K562 (cell line): Measurements from ENCODE around the gene MPP7. TPM values are rescaled to one million over a fixed set of nuclear protein-coding genes. Genes with fewer than 3 reads are reported as not detected.

ENCODE experiments used
- ATAC-seq: fragments of 200-7000 bp; cut with Tn5 transposase; 3 replicates; pipeline ENCODE4 v1.9.1; 2020; ENCODE audit warnings: moderate library complexity
- BruUV-seq: library from RNA; stranded (reverse); fragments of 400-500 nt; replicated peaks from 2 replicates; lab custom pipeline; 2021; lab: Mats Ljungman, UMichigan
- CTCF ChIA-PET: fragments of 300-600 bp; formaldehyde crosslinking; extraction: SDS; loops from one replicate; lab custom pipeline; 2021; ENCODE audit warnings: low intra/inter-chr PET ratio; lab: Yijun Ruan, JAX
- POLR2A ChIA-PET: fragments of 300-600, 350-650 bp; sonication (Branson Sonifier 250); formaldehyde crosslinking; extraction: SDS; loops from one replicate; lab custom pipeline; 2021; ENCODE audit warnings: antibody characterized with exemption, inconsistent platforms; lab: Yijun Ruan, JAX
- DNase-seq, 4 experiments: peaks; one replicate each; pipeline versions ENCODE4 v3.0.0 to v3.0.0-alpha.2; 2011 to 2018; ENCODE audit warnings: low spot score in 3 of 4, mixed read lengths in 3 of 4; ENCODE audit errors: extremely low read depth in 1 of 4
- FAIRE-seq: peaks from 2 replicates; lab custom pipeline; 2011; peaks lifted over from hg19 to GRCh38; lab: Jason Lieb, UNC
- H2AFZ ChIP-seq: 2 replicates; pipeline ENCODE4 v1.6.0; 2011; ENCODE audit warnings: low read depth, low read length, control low read depth, inconsistent platforms
- H3K27ac ChIP-seq: fragments of 200-600 bp; 3 replicates; pipeline ENCODE4 v1.8.0; 2011; ENCODE audit warnings: low read depth, mild to moderate bottlenecking, control low read depth, inconsistent platforms, low read length, moderate library complexity, mixed read lengths; ENCODE audit errors: extremely low read depth
- H3K27me3 ChIP-seq, 2 experiments: fragments of 300-600 bp in 1 of 2; 2 replicates in 1 of 2; 3 replicates in 1 of 2; pipeline versions ENCODE4 v1.6.0 to v1.8.0; 2011; ENCODE audit warnings: inconsistent platforms in 2 of 2, low read length in 2 of 2, mild to moderate bottlenecking in 1 of 2, mixed read lengths in 1 of 2, moderate library complexity in 1 of 2; ENCODE audit not compliant: control insufficient read depth in 2 of 2, insufficient read depth in 2 of 2
- H3K36me3 ChIP-seq: fragments of 300-600 bp; 3 replicates; pipeline ENCODE4 v1.8.0; 2011; ENCODE audit warnings: mild to moderate bottlenecking, low read length, inconsistent platforms; ENCODE audit not compliant: control insufficient read depth, insufficient read depth
- H3K4me1 ChIP-seq, 2 experiments: fragments of 200-600 bp in 1 of 2; replicated peaks in 1 of 2; 2 replicates in 1 of 2; 3 replicates in 1 of 2; pipeline versions ENCODE4 v1.5.1 to v1.8.0; 2011; ENCODE audit warnings: inconsistent platforms in 2 of 2, low read length in 2 of 2, mild to moderate bottlenecking in 1 of 2, mixed read lengths in 1 of 2, moderate library complexity in 1 of 2; ENCODE audit not compliant: control insufficient read depth in 2 of 2, insufficient read depth in 2 of 2
- H3K4me2 ChIP-seq: 2 replicates; pipeline ENCODE4 v1.6.1; 2011; ENCODE audit warnings: low read length, control low read depth, inconsistent platforms, mixed read lengths; ENCODE audit not compliant: insufficient read depth
- H3K4me3 ChIP-seq: fragments of 200-600 bp; sonication (generic), shearing (Covaris generic); 2 replicates; pipeline ENCODE4 v1.5.1; 2016; ENCODE audit warnings: control low read depth, inconsistent platforms
- H3K79me2 ChIP-seq: fragments of 200-600 bp; 3 replicates; pipeline ENCODE4 v1.8.0; 2011; ENCODE audit warnings: low read length, inconsistent platforms; ENCODE audit not compliant: control insufficient read depth, insufficient read depth
- H3K9ac ChIP-seq, 2 experiments: 2 replicates each; pipeline versions ENCODE4 v1.6.0 to v1.6.1; 2011; ENCODE audit warnings: low read depth in 2 of 2, low read length in 2 of 2, control low read depth in 1 of 2, inconsistent platforms in 1 of 2, mild to moderate bottlenecking in 1 of 2, mixed read lengths in 1 of 2; ENCODE audit not compliant: insufficient read depth in 1 of 2
- H3K9me1 ChIP-seq: one replicate; pipeline ENCODE4 v1.6.0; 2011; ENCODE audit warnings: inconsistent platforms, mild to moderate bottlenecking, low read length, moderate library complexity; ENCODE audit not compliant: control insufficient read depth, insufficient read depth
- H3K9me3 ChIP-seq: replicated peaks from 2 replicates; pipeline ENCODE4 v1.5.1; 2011; ENCODE audit warnings: low read depth, low read length, inconsistent platforms; ENCODE audit not compliant: control insufficient read depth, insufficient read depth
- H4K20me1 ChIP-seq: replicated peaks from 2 replicates; pipeline ENCODE4 v1.6.1; 2011; ENCODE audit warnings: low read length, inconsistent platforms, mixed read lengths; ENCODE audit not compliant: control insufficient read depth, insufficient read depth
- CSDE1 ChIP-seq, 2 experiments: fragments of 450-650 bp; IDR thresholded peaks; 2 replicates each; pipeline ENCODE4 v1.6.1; 2016; ENCODE audit warnings: mild to moderate bottlenecking in 1 of 2
- CTCFL ChIP-seq: IDR thresholded peaks from 2 replicates; pipeline ENCODE4 v1.6.1; 2011; ENCODE audit warnings: borderline replicate concordance, low read depth, mild to moderate bottlenecking, moderate library complexity, low read length; ENCODE audit not compliant: insufficient read depth, poor library complexity, severe bottlenecking
- ELK3 ChIP-seq: fragments of 450-650 bp; formaldehyde crosslinking; IDR thresholded peaks from 2 replicates; pipeline ENCODE4 v1.4.0; 2020; ENCODE audit warnings: mild to moderate bottlenecking
- ETS2 ChIP-seq: IDR thresholded peaks from 2 replicates; pipeline ENCODE4 v1.6.1; 2016; ENCODE audit warnings: borderline replicate concordance, missing genetic modification characterization, mild to moderate bottlenecking, moderate library complexity, missing compliant biosample characterization; ENCODE audit not compliant: poor library complexity, severe bottlenecking
- FOXA3 ChIP-seq, 2 experiments: fragments of 450-650 bp in 1 of 2; sonication (generic) in 1 of 2; formaldehyde crosslinking; IDR thresholded peaks in 1 of 2; conservative IDR thresholded peaks in 1 of 2; 2 replicates each; pipeline versions ENCODE4 v1.4.0 to v1.8.0; 2020 to 2022; ENCODE audit warnings: mild to moderate bottlenecking in 2 of 2, missing genetic modification reagents in 1 of 2
- HDAC1 ChIP-seq, 2 experiments: fragments of 450-650 bp; IDR thresholded peaks; 2 replicates each; pipeline ENCODE4 v1.6.1; 2016 to 2017; ENCODE audit warnings: inconsistent platforms in 1 of 2, mild to moderate bottlenecking in 1 of 2, moderate library complexity in 1 of 2
- HOMEZ ChIP-seq: fragments of 250-450 bp; sonication (Bioruptor Pico); IDR thresholded peaks from 2 replicates; pipeline ENCODE4 v1.4.0; 2020; ENCODE audit warnings: mild to moderate bottlenecking, moderate library complexity
- KLF1 ChIP-seq: fragments of 450-650 bp; IDR thresholded peaks from 2 replicates; pipeline ENCODE4 v1.6.1; 2016; ENCODE audit warnings: missing genetic modification characterization, missing compliant biosample characterization
- NR3C1 ChIP-seq: sonication (generic); formaldehyde crosslinking; IDR thresholded peaks from 2 replicates; pipeline ENCODE4 v1.8.1; 2022; ENCODE audit warnings: missing genetic modification reagents
- SAFB ChIP-seq: fragments of 200-400 bp; formaldehyde crosslinking; IDR thresholded peaks from 2 replicates; pipeline ENCODE4 v1.6.1; 2017; ENCODE audit warnings: low read depth, low read length, borderline replicate concordance
- USF2 ChIP-seq: sonication (generic); formaldehyde crosslinking; IDR thresholded peaks from 2 replicates; pipeline ENCODE4 v1.5.0; 2020; ENCODE audit warnings: missing genetic modification reagents
- ZBTB12 ChIP-seq: fragments of 250-450 bp; sonication (Bioruptor Pico); IDR thresholded peaks from 2 replicates; pipeline ENCODE4 v1.4.0; 2020
- ZBTB9 ChIP-seq: fragments of 450-650 bp; formaldehyde crosslinking; IDR thresholded peaks from 2 replicates; pipeline ENCODE4 v1.4.0; 2020; ENCODE audit warnings: mild to moderate bottlenecking, moderate library complexity
- ZNF780A ChIP-seq: fragments of 250-450 bp; sonication (Bioruptor Pico); IDR thresholded peaks from 2 replicates; pipeline ENCODE4 v1.5.0; 2021; ENCODE audit warnings: mild to moderate bottlenecking
- in situ Hi-C: fragments of 300-500 bp; cut with MboI; formaldehyde crosslinking; loops from 4 replicates; pipeline ENCODE4 v1.15.0; 2018; ENCODE audit warnings: inconsistent platforms, mixed read lengths
- intact Hi-C: fragments of 100-400 bp; cut with micrococcal nuclease; formaldehyde crosslinking; loops from 2 replicates; pipeline ENCODE4 v1.14.2; 2022
- polyA plus RNA-seq, 8 experiments: library from polyadenylated mRNA; depleted of rRNA in 4 of 8; stranded (reverse) in 5 of 8; unstranded in 3 of 8; fragments of >200 nt; fragmentation: Nextera tagmentation in 2 of 8; fragmentation: Illumina TruSeq in 1 of 8; extraction: Ambion mirVana in 2 of 8; extraction: Trizol in 1 of 8; gene quantifications; 2 replicates each; pipeline versions ENCODE4 v1.2.1 to v1.2.3, GENCODE V29; 2011 to 2014; ENCODE audit warnings: inconsistent platforms in 1 of 8, missing spikeins in 1 of 8
- total RNA-seq, 7 experiments: library from RNA; depleted of rRNA in 6 of 7; stranded (reverse); fragments of >200 nt in 6 of 7; fragmentation: Illumina TruSeq in 2 of 7; extraction: Trizol in 2 of 7; gene quantifications; 2 replicates each; pipeline versions ENCODE4 v1.2.1 to v1.2.3, GENCODE V29; 2011 to 2021; ENCODE audit warnings: low replicate concordance in 1 of 7

Gene MPP7
- total and polyA plus RNA-seq, 9 of the 15 experiments (the other 6 are each of a cell fraction or from before 2014, with no cell fraction given): 0.03 to 0.50 (median 0.23) TPM

- H3K79me2 ChIP-seq: no peaks in the 10 kb centered on the region
- H3K9me3 ChIP-seq: no peaks in the 10 kb centered on the region
- ChIA-PET CTCF (no interaction called here), POLR2A (no interaction called here)
- intact Hi-C loops: no loop called here
- H2AFZ ChIP-seq: no peak overlapping the region
- H3K4me3 ChIP-seq: no peak overlapping the region
- BruUV-seq: no TSS peak
- DNase-seq: no peak
- no peaks in the 10 kb centered on the region for H4K20me1 ChIP-seq
- peaks cover 2 to 5% of the 10 kb centered on the region in 2 experiments; a peak in 1 of 5 replicates for H3K27me3 ChIP-seq
- H3K4me2 ChIP-seq: no peak overlapping the region
- no peaks in the 10 kb centered on the region for H3K9me1 ChIP-seq
- in situ Hi-C loops: no loop called here
- no peak for FAIRE-seq
- no peaks in the 10 kb centered on the region for H3K4me1 ChIP-seq
- no peak for ATAC-seq
- H3K36me3 ChIP-seq: no peaks in the 10 kb centered on the region
- H3K27ac ChIP-seq: no peak overlapping the region
- H3K9ac ChIP-seq: no peak overlapping the region
- no peak for TF ChIP-seq ELK3 (CRISPR knock-in tag)
- TF ChIP-seq HOMEZ: no peak
- no peak for TF ChIP-seq CTCFL
- no peak for TF ChIP-seq ETS2 (tag)
- TF ChIP-seq ZBTB9 (CRISPR knock-in tag): no peak
- TF ChIP-seq KLF1 (tag): no peak
- no peak for TF ChIP-seq CSDE1 (IDR thresholded peaks at IDR 0.05)
- TF ChIP-seq NR3C1 (CRISPR knock-in tag): no peak
- TF ChIP-seq USF2: no peak
- no peak for TF ChIP-seq SAFB
- TF ChIP-seq ZNF780A (CRISPR knock-in tag): no peak
- no peak for TF ChIP-seq ZBTB12 (CRISPR knock-in tag)
- TF ChIP-seq HDAC1 (IDR thresholded peaks at IDR 0.05): no peak
- no peak for TF ChIP-seq FOXA3 (CRISPR knock-in tag; conservative IDR thresholded peaks at IDR 0.05 in 1 of 2, IDR thresholded peaks at IDR 0.05 in 1 of 2)
Observed at GRCh38 chr10:28274475-28274874, 28.4 kb downstream of the MPP7 start.
